DMS153 treated with DMSO at 0.1 percent for 48 hours (cell line): Measurements from ENCODE around the gene TXNRD1.
"Not testable (repeated sequence)": the region's sequence is repeated elsewhere in the genome, so short reads cannot be mapped to it uniquely, and the experiment has no call there.

ENCODE experiments used
- DNase-seq: peaks from one replicate; lab custom pipeline; 2025; ENCODE audit not compliant: unreplicated experiment; lab: John Stamatoyannopoulos, UW

The TXNRD1 gene

GRCh38 chr12:104215638-104216297 lies at the start of gene TXNRD1:
TXNRD1 (plus strand) TSS chr12:104215779; CDS start chr12:104215803, 24 bp downstream.
- DNase-seq: peak; percentile 15

GRCh38 chr12:104165801-104166200 lies 49.8 kb upstream of the TXNRD1 start:
- DNase-seq: no peak

- DNase-seq: no peak
These were observed 49.1 kb upstream of the TXNRD1 start for GRCh38 chr12:104166465-104166864.

GRCh38 chr12:104167519-104168458 lies 47.8 kb upstream of the TXNRD1 start:
- no peak for DNase-seq

- no peak for DNase-seq
These were observed 47.0 kb upstream of the TXNRD1 start for GRCh38 chr12:104168596-104168995.

- DNase-seq: no peak
These were observed 43.6 kb upstream of the TXNRD1 start for GRCh38 chr12:104171785-104172569.

GRCh38 chr12:104172570-104172947 lies 43.0 kb upstream of the TXNRD1 start:
- DNase-seq: no peak

GRCh38 chr12:104173804-104174203 lies 41.8 kb upstream of the TXNRD1 start:
- not testable (repeated sequence) for DNase-seq

GRCh38 chr12:104175726-104176247 lies 39.8 kb upstream of the TXNRD1 start:
- no peak for DNase-seq

- DNase-seq: no peak
These were observed 38.3 kb upstream of the TXNRD1 start for GRCh38 chr12:104177336-104177662.

GRCh38 chr12:104177663-104178501 lies 37.7 kb upstream of the TXNRD1 start:
- DNase-seq: no peak

- DNase-seq: no peak
These were observed 35.2 kb upstream of the TXNRD1 start for GRCh38 chr12:104180374-104180773.

- DNase-seq: no peak
These were observed 34.3 kb upstream of the TXNRD1 start for GRCh38 chr12:104181313-104181712.

- no peak for DNase-seq
These were observed 33.4 kb upstream of the TXNRD1 start for GRCh38 chr12:104182144-104182543.

- no peak for DNase-seq
These were observed 32.8 kb upstream of the TXNRD1 start for GRCh38 chr12:104182621-104183378.

GRCh38 chr12:104183443-104183842 lies 32.1 kb upstream of the TXNRD1 start:
- no peak for DNase-seq

GRCh38 chr12:104187446-104188155 lies 28.0 kb upstream of the TXNRD1 start:
- DNase-seq: peak; percentile 24

- DNase-seq: no peak
These were observed 27.0 kb upstream of the TXNRD1 start for GRCh38 chr12:104188534-104188933.

- DNase-seq: no peak
These were observed 25.5 kb upstream of the TXNRD1 start for GRCh38 chr12:104189915-104190555.
